K562 (cell line): Measurements from ENCODE around the gene DNAH3. TPM values are rescaled to one million over a fixed set of nuclear protein-coding genes. Genes with fewer than 3 reads are reported as not detected.

ENCODE experiments used
- ATAC-seq: fragments of 200-7000 bp; cut with Tn5 transposase; 3 replicates; pipeline ENCODE4 v1.9.1; 2020; ENCODE audit warnings: moderate library complexity
- BruUV-seq: library from RNA; stranded (reverse); fragments of 400-500 nt; replicated peaks from 2 replicates; lab custom pipeline; 2021; lab: Mats Ljungman, UMichigan
- CTCF ChIA-PET: fragments of 300-600 bp; formaldehyde crosslinking; extraction: SDS; loops from one replicate; lab custom pipeline; 2021; ENCODE audit warnings: low intra/inter-chr PET ratio; lab: Yijun Ruan, JAX
- POLR2A ChIA-PET: fragments of 300-600, 350-650 bp; sonication (Branson Sonifier 250); formaldehyde crosslinking; extraction: SDS; loops from one replicate; lab custom pipeline; 2021; ENCODE audit warnings: antibody characterized with exemption, inconsistent platforms; lab: Yijun Ruan, JAX
- DNase-seq, 4 experiments: peaks; one replicate each; pipeline versions ENCODE4 v3.0.0 to v3.0.0-alpha.2; 2011 to 2018; ENCODE audit warnings: low spot score in 3 of 4, mixed read lengths in 3 of 4; ENCODE audit errors: extremely low read depth in 1 of 4
- FAIRE-seq: peaks from 2 replicates; lab custom pipeline; 2011; peaks lifted over from hg19 to GRCh38; lab: Jason Lieb, UNC
- H2AFZ ChIP-seq: 2 replicates; pipeline ENCODE4 v1.6.0; 2011; ENCODE audit warnings: low read depth, low read length, control low read depth, inconsistent platforms
- H3K27ac ChIP-seq: fragments of 200-600 bp; 3 replicates; pipeline ENCODE4 v1.8.0; 2011; ENCODE audit warnings: low read depth, mild to moderate bottlenecking, control low read depth, inconsistent platforms, low read length, moderate library complexity, mixed read lengths; ENCODE audit errors: extremely low read depth
- H3K27me3 ChIP-seq, 2 experiments: fragments of 300-600 bp in 1 of 2; 2 replicates in 1 of 2; 3 replicates in 1 of 2; pipeline versions ENCODE4 v1.6.0 to v1.8.0; 2011; ENCODE audit warnings: inconsistent platforms in 2 of 2, low read length in 2 of 2, mild to moderate bottlenecking in 1 of 2, mixed read lengths in 1 of 2, moderate library complexity in 1 of 2; ENCODE audit not compliant: control insufficient read depth in 2 of 2, insufficient read depth in 2 of 2
- H3K36me3 ChIP-seq: fragments of 300-600 bp; 3 replicates; pipeline ENCODE4 v1.8.0; 2011; ENCODE audit warnings: mild to moderate bottlenecking, low read length, inconsistent platforms; ENCODE audit not compliant: control insufficient read depth, insufficient read depth
- H3K4me1 ChIP-seq, 2 experiments: fragments of 200-600 bp in 1 of 2; replicated peaks in 1 of 2; 2 replicates in 1 of 2; 3 replicates in 1 of 2; pipeline versions ENCODE4 v1.5.1 to v1.8.0; 2011; ENCODE audit warnings: inconsistent platforms in 2 of 2, low read length in 2 of 2, mild to moderate bottlenecking in 1 of 2, mixed read lengths in 1 of 2, moderate library complexity in 1 of 2; ENCODE audit not compliant: control insufficient read depth in 2 of 2, insufficient read depth in 2 of 2
- H3K4me2 ChIP-seq: 2 replicates; pipeline ENCODE4 v1.6.1; 2011; ENCODE audit warnings: low read length, control low read depth, inconsistent platforms, mixed read lengths; ENCODE audit not compliant: insufficient read depth
- H3K4me3 ChIP-seq: fragments of 200-600 bp; sonication (generic), shearing (Covaris generic); 2 replicates; pipeline ENCODE4 v1.5.1; 2016; ENCODE audit warnings: control low read depth, inconsistent platforms
- H3K79me2 ChIP-seq: fragments of 200-600 bp; 3 replicates; pipeline ENCODE4 v1.8.0; 2011; ENCODE audit warnings: low read length, inconsistent platforms; ENCODE audit not compliant: control insufficient read depth, insufficient read depth
- H3K9ac ChIP-seq, 2 experiments: 2 replicates each; pipeline versions ENCODE4 v1.6.0 to v1.6.1; 2011; ENCODE audit warnings: low read depth in 2 of 2, low read length in 2 of 2, control low read depth in 1 of 2, inconsistent platforms in 1 of 2, mild to moderate bottlenecking in 1 of 2, mixed read lengths in 1 of 2; ENCODE audit not compliant: insufficient read depth in 1 of 2
- H3K9me1 ChIP-seq: one replicate; pipeline ENCODE4 v1.6.0; 2011; ENCODE audit warnings: inconsistent platforms, mild to moderate bottlenecking, low read length, moderate library complexity; ENCODE audit not compliant: control insufficient read depth, insufficient read depth
- H3K9me3 ChIP-seq: replicated peaks from 2 replicates; pipeline ENCODE4 v1.5.1; 2011; ENCODE audit warnings: low read depth, low read length, inconsistent platforms; ENCODE audit not compliant: control insufficient read depth, insufficient read depth
- H4K20me1 ChIP-seq: replicated peaks from 2 replicates; pipeline ENCODE4 v1.6.1; 2011; ENCODE audit warnings: low read length, inconsistent platforms, mixed read lengths; ENCODE audit not compliant: control insufficient read depth, insufficient read depth
- ASH1L ChIP-seq: fragments of 450-650 bp; IDR thresholded peaks from 2 replicates; pipeline ENCODE4 v1.6.1; 2018; ENCODE audit warnings: borderline replicate concordance, mild to moderate bottlenecking, low read depth; ENCODE audit not compliant: partially characterized antibody
- ESRRA ChIP-seq: fragments of 450-650 bp; IDR thresholded peaks from 2 replicates; pipeline ENCODE4 v1.6.1; 2014; ENCODE audit warnings: low read depth, mild to moderate bottlenecking, moderate library complexity, borderline replicate concordance
- GABPA ChIP-seq: fragments of 200-800 bp; sonication (Bioruptor generic); conservative IDR thresholded peaks from 2 replicates; pipeline ENCODE4 v1.6.1; 2016; ENCODE audit warnings: low read depth, missing genetic modification characterization, missing compliant biosample characterization
- GABPB1 ChIP-seq: sonication (generic); formaldehyde crosslinking; IDR thresholded peaks from 2 replicates; pipeline ENCODE4 v1.8.0; 2022; ENCODE audit warnings: mild to moderate bottlenecking, missing genetic modification reagents
- GTF3C2 ChIP-seq: IDR thresholded peaks from 3 replicates; pipeline ENCODE4 v1.6.1; 2011; ENCODE audit warnings: borderline replicate concordance, mild to moderate bottlenecking, moderate library complexity; ENCODE audit not compliant: insufficient read length; ENCODE audit errors: extremely low read depth
- NR2C2 ChIP-seq, 2 experiments: fragments of 200-800 bp in 1 of 2; sonication (Bioruptor generic) in 1 of 2; sonication (generic) in 1 of 2; formaldehyde crosslinking in 1 of 2; IDR thresholded peaks; 2 replicates each; pipeline versions ENCODE4 v1.6.1 to v1.8.0; 2016 to 2022; ENCODE audit warnings: mild to moderate bottlenecking in 1 of 2, missing compliant biosample characterization in 1 of 2, missing genetic modification characterization in 1 of 2, missing genetic modification reagents in 1 of 2
- PBX2 ChIP-seq, 2 experiments: IDR thresholded peaks in 1 of 2; conservative IDR thresholded peaks in 1 of 2; 2 replicates each; pipeline ENCODE4 v1.6.1; 2016; ENCODE audit warnings: low read depth in 2 of 2, mild to moderate bottlenecking in 1 of 2, missing compliant biosample characterization in 1 of 2, missing genetic modification characterization in 1 of 2, moderate library complexity in 1 of 2
- SNRNP70 ChIP-seq: fragments of 200-400 bp; formaldehyde crosslinking; optimal IDR thresholded peaks from 2 replicates; pipeline ENCODE3; 2017; ENCODE audit warnings: low read depth, low read length
- YBX1 ChIP-seq: fragments of 450-650 bp; IDR thresholded peaks from 2 replicates; pipeline ENCODE4 v1.7.1; 2016; ENCODE audit warnings: mild to moderate bottlenecking
- ZBTB12 ChIP-seq: fragments of 250-450 bp; sonication (Bioruptor Pico); IDR thresholded peaks from 2 replicates; pipeline ENCODE4 v1.4.0; 2020
- ZFPM2 ChIP-seq: fragments of 250-450 bp; sonication (Bioruptor Pico); IDR thresholded peaks from 2 replicates; pipeline ENCODE4 v1.5.1; 2022; ENCODE audit warnings: mild to moderate bottlenecking
- ZNF347 ChIP-seq: fragments of 450-650 bp; formaldehyde crosslinking; IDR thresholded peaks from 2 replicates; pipeline ENCODE4 v1.4.0; 2020; ENCODE audit warnings: low read depth, mild to moderate bottlenecking, moderate library complexity
- WGBS: fragments of 100-300 bp; shearing (Covaris generic); methylation state at CpG from one replicate; pipeline ENCODE4 v1.1.6; 2016; ENCODE audit warnings: low coverage, mixed read lengths; ENCODE audit not compliant: insufficient coverage; ENCODE audit errors: missing lambda C conversion rate; 5-methylcytosine and 5-hydroxymethylcytosine counted together
- in situ Hi-C: fragments of 300-500 bp; cut with MboI; formaldehyde crosslinking; loops from 4 replicates; pipeline ENCODE4 v1.15.0; 2018; ENCODE audit warnings: inconsistent platforms, mixed read lengths
- intact Hi-C: fragments of 100-400 bp; cut with micrococcal nuclease; formaldehyde crosslinking; loops from 2 replicates; pipeline ENCODE4 v1.14.2; 2022
- polyA plus RNA-seq, 8 experiments: library from polyadenylated mRNA; depleted of rRNA in 4 of 8; stranded (reverse) in 5 of 8; unstranded in 3 of 8; fragments of >200 nt; fragmentation: Nextera tagmentation in 2 of 8; fragmentation: Illumina TruSeq in 1 of 8; extraction: Ambion mirVana in 2 of 8; extraction: Trizol in 1 of 8; gene quantifications; 2 replicates each; pipeline versions ENCODE4 v1.2.1 to v1.2.3, GENCODE V29; 2011 to 2014; ENCODE audit warnings: inconsistent platforms in 1 of 8, missing spikeins in 1 of 8
- total RNA-seq, 7 experiments: library from RNA; depleted of rRNA in 6 of 7; stranded (reverse); fragments of >200 nt in 6 of 7; fragmentation: Illumina TruSeq in 2 of 7; extraction: Trizol in 2 of 7; gene quantifications; 2 replicates each; pipeline versions ENCODE4 v1.2.1 to v1.2.3, GENCODE V29; 2011 to 2021; ENCODE audit warnings: low replicate concordance in 1 of 7

Gene DNAH3
- total and polyA plus RNA-seq, 9 of the 15 experiments (the other 6 are each of a cell fraction or from before 2014, with no cell fraction given) = 0.32 to 0.84 (median 0.44) TPM

DNA sequence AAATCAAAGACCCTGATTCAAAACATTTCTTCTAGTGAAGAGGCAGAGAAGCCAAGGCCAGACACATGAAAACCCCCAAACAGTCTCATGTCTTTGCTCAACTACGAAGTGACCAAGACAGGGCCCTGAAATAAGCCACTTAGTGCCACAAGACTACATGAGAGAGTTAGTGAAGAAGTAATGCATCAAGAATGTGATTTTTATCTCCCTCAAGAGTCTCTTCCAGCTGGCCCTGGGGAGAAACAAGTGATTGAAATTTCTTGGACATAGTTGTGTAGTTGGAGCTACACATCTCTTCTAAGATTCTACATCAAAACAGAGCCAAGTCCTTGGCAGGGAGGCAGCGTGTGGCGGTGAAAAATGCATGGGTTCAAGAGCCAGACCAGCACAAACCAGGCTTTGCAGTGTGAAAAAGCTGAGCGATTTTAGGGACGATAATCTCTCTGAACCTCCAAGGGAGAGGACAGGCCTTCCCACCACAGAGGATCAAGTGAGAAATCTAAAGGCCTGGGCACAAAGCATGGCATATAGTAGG lies 219.5 kb downstream of the DNAH3 start (continued):
- TF ChIP-seq GTF3C2 (no peak), ZBTB12 (CRISPR knock-in tag) (no peak), ZFPM2 (CRISPR knock-in tag) (no peak), GABPB1 (no peak)

DNA sequence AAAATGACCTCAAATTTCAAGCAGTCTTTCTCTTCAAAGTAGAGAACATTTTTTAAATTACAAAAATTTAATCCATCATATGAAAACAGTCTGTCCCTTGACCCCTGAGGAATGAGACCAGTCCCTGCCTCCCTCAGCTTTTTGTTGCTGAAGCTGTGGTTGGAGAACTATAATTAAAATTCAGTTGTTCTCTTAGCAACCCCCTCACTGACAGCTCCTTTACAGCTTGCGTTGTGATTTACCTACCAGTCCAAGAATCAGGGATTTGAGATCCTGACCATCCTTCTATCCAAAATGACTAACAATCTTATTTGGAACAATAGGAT lies 220.3 kb downstream of the DNAH3 start:
- CTCF ChIA-PET = no interaction called here
- DNase-seq = no peak
- Histone ChIP-seq H3K27ac (no peak overlapping the region), H3K9me3 (no peaks in the 10 kb centered on the region), H3K9ac (no peak overlapping the region), H3K27me3 (peaks cover 2 to 7% of the 10 kb centered on the region in 2 experiments; a peak in 3 of 5 replicates), H3K4me2 (no peak overlapping the region), H3K36me3 (no peaks in the 10 kb centered on the region), H3K79me2 (no peaks in the 10 kb centered on the region), H3K4me1 (peaks cover 0 to 6% of the 10 kb centered on the region in 2 experiments; a peak in 1 of 5 replicates), H3K9me1 (no peaks in the 10 kb centered on the region), H4K20me1 (no peaks in the 10 kb centered on the region), H3K4me3 (no peak overlapping the region), H2AFZ (no peak overlapping the region)
- BruUV-seq = no TSS peak
- POLR2A ChIA-PET = interaction anchor here (0.6 to 1.3 kb wide), 2 partner anchors 8 to 11 kb away, joined by 3 to 5 read pairs; no protein-coding TSS in a partner anchor
- in situ Hi-C loops (no loop called here), intact Hi-C loops (no loop called here)
- 82% methylated on average over 1 of the region's 1 CpG for WGBS
- ATAC-seq = no peak
- no peak for FAIRE-seq
- TF ChIP-seq PBX2 (CRISPR knock-in tag; IDR thresholded peaks at IDR 0.05; ENCODE audit: low read depth) (no peak), PBX2 (tag; conservative IDR thresholded peaks at IDR 0.05; ENCODE audit: low read depth) (no peak), SNRNP70 (no peak), ZNF347 (CRISPR knock-in tag) (no peak), ASH1L (no peak), YBX1 (no peak), NR2C2 (CRISPR knock-in tag; IDR thresholded peaks at IDR 0.05) (no peak), NR2C2 (tag; IDR thresholded peaks at IDR 0.05) (0 out of 2 replicates have a peak, but pooled peaks have one; percentile 28), GABPA (no peak), ESRRA (no peak)
